Osteoblast (primary cell): Measurements from ENCODE around the gene IL1RAPL1. TPM values are rescaled to one million over a fixed set of nuclear protein-coding genes. Genes with fewer than 3 reads are reported as not detected.

Experiments
- DNase-seq: peaks from one replicate; pipeline ENCODE4 v3.0.0; 2011; ENCODE audit warnings: low spot score, mixed read lengths; ENCODE audit not compliant: insufficient read length; ENCODE audit errors: missing footprints
- H2AFZ ChIP-seq: 2 replicates; pipeline ENCODE4 v1.6.0; 2011; ENCODE audit warnings: mild to moderate bottlenecking, low read length
- H3K27ac ChIP-seq: 2 replicates; pipeline ENCODE4 v1.5.1; 2011; ENCODE audit warnings: mild to moderate bottlenecking, low read depth, low read length, moderate library complexity
- H3K27me3 ChIP-seq: 2 replicates; pipeline ENCODE4 v1.6.0; 2012; ENCODE audit warnings: mild to moderate bottlenecking, control low read depth, inconsistent platforms, low read length, moderate library complexity; ENCODE audit not compliant: insufficient read depth
- H3K36me3 ChIP-seq: 2 replicates; pipeline ENCODE4 v1.5.1; 2011; ENCODE audit warnings: mild to moderate bottlenecking, low read length, control low read depth, moderate library complexity; ENCODE audit not compliant: insufficient read depth
- H3K4me1 ChIP-seq: 2 replicates; pipeline ENCODE4 v1.5.1; 2011; ENCODE audit warnings: mild to moderate bottlenecking, low read length, control low read depth, moderate library complexity; ENCODE audit not compliant: insufficient read depth
- H3K4me2 ChIP-seq: 2 replicates; pipeline ENCODE4 v1.6.0; 2011; ENCODE audit warnings: mild to moderate bottlenecking, low read length; ENCODE audit not compliant: insufficient read depth
- H3K4me3 ChIP-seq: fragments of 200-600 bp; sonication (generic); 3 replicates; pipeline ENCODE4 v1.5.1; 2012; ENCODE audit warnings: mild to moderate bottlenecking, low read length, inconsistent platforms; ENCODE audit not compliant: insufficient read depth
- H3K79me2 ChIP-seq: 2 replicates; pipeline ENCODE4 v1.6.0; 2012; ENCODE audit warnings: mild to moderate bottlenecking, low read length, control low read depth, inconsistent platforms; ENCODE audit not compliant: insufficient read depth
- H3K9me3 ChIP-seq: 2 replicates; pipeline ENCODE4 v1.5.1; 2011; ENCODE audit warnings: low read depth, low read length, control low read depth
- H4K20me1 ChIP-seq: 2 replicates; pipeline ENCODE4 v1.6.0; 2012; ENCODE audit warnings: mild to moderate bottlenecking, low read length, control low read depth; ENCODE audit not compliant: insufficient read depth
- CTCF ChIP-seq: IDR thresholded peaks from 2 replicates; pipeline ENCODE4 v1.5.1; 2011; ENCODE audit warnings: mild to moderate bottlenecking, low read depth, low read length, moderate library complexity; ENCODE audit errors: extremely low read depth
- total RNA-seq: library from RNA; depleted of rRNA; stranded (reverse); fragments of >200 nt; gene quantifications from 2 replicates; pipeline ENCODE4 v1.2.3, GENCODE V29; 2012

Gene IL1RAPL1
- total RNA-seq, 1 donor = under 0.01 TPM

GRCh38 chrX:29947225-29947624 is 1360.0 kb downstream of the IL1RAPL1 start:
- Histone ChIP-seq H3K27ac (no peak overlapping the region), H3K4me3 (no peak overlapping the region), H3K36me3 (no peaks in the 10 kb centered on the region), H4K20me1 (no peaks in the 10 kb centered on the region), H3K4me2 (no peak overlapping the region), H3K79me2 (no peaks in the 10 kb centered on the region), H3K9me3 (no peaks in the 10 kb centered on the region), H3K4me1 (no peaks in the 10 kb centered on the region), H2AFZ (no peak overlapping the region), H3K27me3 (no peaks in the 10 kb centered on the region)
- no peak for DNase-seq
- no peak for TF ChIP-seq CTCF

GRCh38 chrX:29948653-29949052 is 1361.4 kb downstream of the IL1RAPL1 start:
- no peak for TF ChIP-seq CTCF
- H3K79me2 ChIP-seq = no peaks in the 10 kb centered on the region
- no peak for DNase-seq

GRCh38 chrX:29952016-29952415 is 1364.8 kb downstream of the IL1RAPL1 start:
- H3K4me1 ChIP-seq = no peaks in the 10 kb centered on the region
- no peak overlapping the region for H3K4me2 ChIP-seq
- H3K79me2 ChIP-seq = no peaks in the 10 kb centered on the region
- no peaks in the 10 kb centered on the region for H3K9me3 ChIP-seq
- no peaks in the 10 kb centered on the region for H3K27me3 ChIP-seq
- no peak for TF ChIP-seq CTCF
- H2AFZ ChIP-seq = no peak overlapping the region
- no peaks in the 10 kb centered on the region for H3K36me3 ChIP-seq
- no peak overlapping the region for H3K4me3 ChIP-seq
- no peak overlapping the region for H3K27ac ChIP-seq
- no peaks in the 10 kb centered on the region for H4K20me1 ChIP-seq
- no peak for DNase-seq

More at GRCh38 chrX:29948653-29949052, 1361.4 kb downstream of the IL1RAPL1 start:
- Histone ChIP-seq H3K36me3 (no peaks in the 10 kb centered on the region), H2AFZ (no peak overlapping the region), H3K4me3 (no peak overlapping the region), H3K4me1 (no peaks in the 10 kb centered on the region), H3K27me3 (no peaks in the 10 kb centered on the region), H3K9me3 (no peaks in the 10 kb centered on the region), H4K20me1 (no peaks in the 10 kb centered on the region), H3K27ac (no peak overlapping the region), H3K4me2 (no peak overlapping the region)

GRCh38 chrX:29962061-29962460 is 1374.8 kb downstream of the IL1RAPL1 start:
- Histone ChIP-seq H3K79me2 (no peaks in the 10 kb centered on the region), H3K4me2 (no peak overlapping the region), H3K27me3 (no peaks in the 10 kb centered on the region), H3K4me3 (no peak overlapping the region), H3K9me3 (no peaks in the 10 kb centered on the region), H2AFZ (no peak overlapping the region), H4K20me1 (no peaks in the 10 kb centered on the region), H3K4me1 (no peaks in the 10 kb centered on the region), H3K27ac (no peak overlapping the region), H3K36me3 (no peaks in the 10 kb centered on the region)
- TF ChIP-seq CTCF = no peak
- DNase-seq = no peak
